Measurements from ENCODE around the gene IGHMBP2. TPM values are rescaled to one million over a fixed set of nuclear protein-coding genes. Genes with fewer than 3 reads are reported as not detected.

IGHMBP2 gene
- total RNA-seq, 1 experiment from 2014 or later = 49.1 TPM

DNA sequence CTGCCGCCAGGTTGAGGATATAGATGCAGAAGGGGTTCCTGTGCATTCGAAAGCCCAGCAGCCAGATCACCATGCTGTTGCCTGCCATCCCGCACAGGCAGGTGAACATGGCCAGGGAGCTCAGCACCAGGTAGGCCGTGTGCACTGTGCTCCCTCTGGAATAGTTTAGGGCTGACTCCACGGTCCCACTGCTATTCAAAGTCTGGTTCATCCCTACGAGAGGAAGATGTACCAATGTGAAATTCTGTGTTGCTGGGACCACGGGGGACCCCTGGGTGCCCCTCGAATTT is 77.0 kb downstream of the IGHMBP2 start, which contains the start of gene MRGPRD:
Gene MRGPRD, minus strand, starts transcription at position 211 of the 290 bp plus-strand sequence. Its CDS starts 0 bp downstream, at position 211.
- Histone ChIP-seq H3K9me3 (no peaks in the 10 kb centered on the region), H3K27me3 (replicated peaks; ENCODE audit: control insufficient read depth, insufficient read depth, low read length) (no peaks in the 10 kb centered on the region), H3K36me3 (ENCODE audit: control insufficient read depth, insufficient read depth, low read length) (no peaks in the 10 kb centered on the region), H3K4me1 (no peaks in the 10 kb centered on the region), H3K4me3 (ENCODE audit: low read depth, low read length) (no peak within 1 kb of the TSS)
- DNase-seq = peak in 1 of 2 experiments; percentile 32
- TF ChIP-seq, protein P1, sequence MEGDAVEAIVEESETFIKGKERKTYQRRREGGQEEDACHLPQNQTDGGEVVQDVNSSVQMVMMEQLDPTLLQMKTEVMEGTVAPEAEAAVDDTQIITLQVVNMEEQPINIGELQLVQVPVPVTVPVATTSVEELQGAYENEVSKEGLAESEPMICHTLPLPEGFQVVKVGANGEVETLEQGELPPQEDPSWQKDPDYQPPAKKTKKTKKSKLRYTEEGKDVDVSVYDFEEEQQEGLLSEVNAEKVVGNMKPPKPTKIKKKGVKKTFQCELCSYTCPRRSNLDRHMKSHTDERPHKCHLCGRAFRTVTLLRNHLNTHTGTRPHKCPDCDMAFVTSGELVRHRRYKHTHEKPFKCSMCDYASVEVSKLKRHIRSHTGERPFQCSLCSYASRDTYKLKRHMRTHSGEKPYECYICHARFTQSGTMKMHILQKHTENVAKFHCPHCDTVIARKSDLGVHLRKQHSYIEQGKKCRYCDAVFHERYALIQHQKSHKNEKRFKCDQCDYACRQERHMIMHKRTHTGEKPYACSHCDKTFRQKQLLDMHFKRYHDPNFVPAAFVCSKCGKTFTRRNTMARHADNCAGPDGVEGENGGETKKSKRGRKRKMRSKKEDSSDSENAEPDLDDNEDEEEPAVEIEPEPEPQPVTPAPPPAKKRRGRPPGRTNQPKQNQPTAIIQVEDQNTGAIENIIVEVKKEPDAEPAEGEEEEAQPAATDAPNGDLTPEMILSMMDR (IDR thresholded peaks at IDR 0.05; ENCODE audit: insufficient read depth in 1 of 2, low read depth in 1 of 2, low read length in 1 of 2, severe bottlenecking in 1 of 2, unreplicated experiment in 1 of 2) = no peak
- ChIA-PET CTCF (no interaction called here), POLR2A (interaction anchor here (1.1 kb wide), 1 partner anchor 42 kb away, joined by 3 read pairs; no protein-coding TSS in a partner anchor)
- intact Hi-C loops (cut with micrococcal nuclease; ENCODE audit: unreplicated experiment) = no loop called here
- Mint-ChIP-seq H3K4me3 (ENCODE audit: unreplicated experiment) (no peak within 1 kb of the TSS), H3K27ac (ENCODE audit: unreplicated experiment) (no peak within 1 kb of the TSS), H3K36me3 (ENCODE audit: insufficient read depth, unreplicated experiment) (no peaks in the 10 kb centered on the region), H3K9me3 (ENCODE audit: unreplicated experiment) (peaks cover 6% of the 10 kb centered on the region), H3K27me3 (ENCODE audit: insufficient read depth, unreplicated experiment) (no peaks in the 10 kb centered on the region), H3K4me1 (ENCODE audit: low read depth, unreplicated experiment) (no peaks in the 10 kb centered on the region)
- BruUV-seq (replicated peaks) = no TSS peak

DNA sequence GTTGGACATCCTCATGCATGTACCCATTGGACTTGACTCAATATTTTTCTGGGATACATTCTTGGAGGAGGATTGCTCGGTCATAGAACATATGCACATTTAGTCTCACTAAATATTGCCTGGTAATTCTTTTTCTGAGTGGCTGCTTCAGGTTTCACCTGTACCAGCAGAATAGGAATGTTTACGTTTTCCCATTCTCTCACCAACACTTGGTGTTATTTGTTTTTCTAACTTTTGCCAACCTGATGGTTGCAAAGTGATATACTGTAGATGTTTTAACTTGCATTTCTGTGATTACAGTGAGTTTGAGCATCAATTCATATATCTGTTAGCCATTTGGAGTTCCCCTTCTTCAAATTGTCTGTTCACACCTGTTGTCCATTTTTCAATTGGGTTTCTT is 78.4 kb downstream of the IGHMBP2 start:
- no peak overlapping the region for H3K4me3 ChIP-seq (ENCODE audit: low read depth, low read length)
- no peak for DNase-seq
- no peaks in the 10 kb centered on the region for H3K4me1 ChIP-seq
- Mint-ChIP-seq H3K27me3 (ENCODE audit: insufficient read depth, unreplicated experiment) (no peaks in the 10 kb centered on the region), H3K4me3 (ENCODE audit: unreplicated experiment) (no peak overlapping the region), H3K9me3 (ENCODE audit: unreplicated experiment) (peaks cover 19% of the 10 kb centered on the region), H3K4me1 (ENCODE audit: low read depth, unreplicated experiment) (no peaks in the 10 kb centered on the region), H3K27ac (ENCODE audit: unreplicated experiment) (no peak overlapping the region), H3K36me3 (ENCODE audit: insufficient read depth, unreplicated experiment) (no peaks in the 10 kb centered on the region)
- BruUV-seq (replicated peaks) = no TSS peak
- TF ChIP-seq, protein P1 (IDR thresholded peaks at IDR 0.05; ENCODE audit: insufficient read depth in 1 of 2, low read depth in 1 of 2, low read length in 1 of 2, severe bottlenecking in 1 of 2, unreplicated experiment in 1 of 2) = no peak
- no peaks in the 10 kb centered on the region for H3K36me3 ChIP-seq (ENCODE audit: control insufficient read depth, insufficient read depth, low read length)
- peaks cover 10% of the 10 kb centered on the region for H3K9me3 ChIP-seq
- ChIA-PET POLR2A (no interaction called here), CTCF (no interaction called here)
- intact Hi-C loops (cut with micrococcal nuclease; ENCODE audit: unreplicated experiment) = no loop called here
- H3K27me3 ChIP-seq (replicated peaks; ENCODE audit: control insufficient read depth, insufficient read depth, low read length) = no peaks in the 10 kb centered on the region

DNA sequence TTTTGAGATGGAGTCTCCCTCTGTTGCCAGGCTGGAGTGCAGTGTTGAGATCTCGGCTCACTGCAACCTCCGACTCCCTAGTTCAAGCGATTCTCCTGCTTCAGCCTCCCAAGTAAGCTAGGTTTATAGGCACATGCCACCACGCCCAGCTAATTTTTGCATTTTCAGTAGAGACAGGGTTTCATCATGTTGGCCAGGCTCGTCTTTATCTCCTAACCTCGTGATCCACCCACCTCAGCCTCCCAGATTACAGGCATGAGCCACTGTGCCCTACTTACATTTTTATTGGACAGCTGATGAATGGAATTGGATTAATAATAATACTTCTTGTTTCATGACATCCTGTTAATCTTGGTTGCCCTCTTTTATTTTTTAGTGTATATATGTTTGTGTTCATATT is 80.1 kb downstream of the IGHMBP2 start:
- intact Hi-C loops (cut with micrococcal nuclease; ENCODE audit: unreplicated experiment) = no loop called here
- Mint-ChIP-seq H3K4me1 (ENCODE audit: low read depth, unreplicated experiment) (no peaks in the 10 kb centered on the region), H3K9me3 (ENCODE audit: unreplicated experiment) (peaks cover 19% of the 10 kb centered on the region), H3K27me3 (ENCODE audit: insufficient read depth, unreplicated experiment) (no peaks in the 10 kb centered on the region), H3K27ac (ENCODE audit: unreplicated experiment) (no peak overlapping the region), H3K4me3 (ENCODE audit: unreplicated experiment) (no peak overlapping the region), H3K36me3 (ENCODE audit: insufficient read depth, unreplicated experiment) (no peaks in the 10 kb centered on the region)
- Histone ChIP-seq H3K27me3 (replicated peaks; ENCODE audit: control insufficient read depth, insufficient read depth, low read length) (no peaks in the 10 kb centered on the region), H3K9me3 (peaks cover 13% of the 10 kb centered on the region), H3K4me1 (no peaks in the 10 kb centered on the region), H3K4me3 (ENCODE audit: low read depth, low read length) (no peak overlapping the region), H3K36me3 (ENCODE audit: control insufficient read depth, insufficient read depth, low read length) (no peaks in the 10 kb centered on the region)
- no TSS peak for BruUV-seq (replicated peaks)
- TF ChIP-seq, protein P1 (IDR thresholded peaks at IDR 0.05; ENCODE audit: insufficient read depth in 1 of 2, low read depth in 1 of 2, low read length in 1 of 2, severe bottlenecking in 1 of 2, unreplicated experiment in 1 of 2) = no peak
- POLR2A ChIA-PET = no interaction called here
- DNase-seq = peak in 1 of 2 experiments; percentile 24
- CTCF ChIA-PET = no interaction called here

Data from Caco-2 (cell line).